NCI-H1105 (cell line): ENCODE measurements around the gene CCDC107.
A peak's percentile ranks its signal among the peaks of the same experiment; 100 is the strongest.

ENCODE experiments used
- DNase-seq: peaks from one replicate; lab custom pipeline; 2025; lab: John Stamatoyannopoulos, UW

CCDC107 gene

DNA sequence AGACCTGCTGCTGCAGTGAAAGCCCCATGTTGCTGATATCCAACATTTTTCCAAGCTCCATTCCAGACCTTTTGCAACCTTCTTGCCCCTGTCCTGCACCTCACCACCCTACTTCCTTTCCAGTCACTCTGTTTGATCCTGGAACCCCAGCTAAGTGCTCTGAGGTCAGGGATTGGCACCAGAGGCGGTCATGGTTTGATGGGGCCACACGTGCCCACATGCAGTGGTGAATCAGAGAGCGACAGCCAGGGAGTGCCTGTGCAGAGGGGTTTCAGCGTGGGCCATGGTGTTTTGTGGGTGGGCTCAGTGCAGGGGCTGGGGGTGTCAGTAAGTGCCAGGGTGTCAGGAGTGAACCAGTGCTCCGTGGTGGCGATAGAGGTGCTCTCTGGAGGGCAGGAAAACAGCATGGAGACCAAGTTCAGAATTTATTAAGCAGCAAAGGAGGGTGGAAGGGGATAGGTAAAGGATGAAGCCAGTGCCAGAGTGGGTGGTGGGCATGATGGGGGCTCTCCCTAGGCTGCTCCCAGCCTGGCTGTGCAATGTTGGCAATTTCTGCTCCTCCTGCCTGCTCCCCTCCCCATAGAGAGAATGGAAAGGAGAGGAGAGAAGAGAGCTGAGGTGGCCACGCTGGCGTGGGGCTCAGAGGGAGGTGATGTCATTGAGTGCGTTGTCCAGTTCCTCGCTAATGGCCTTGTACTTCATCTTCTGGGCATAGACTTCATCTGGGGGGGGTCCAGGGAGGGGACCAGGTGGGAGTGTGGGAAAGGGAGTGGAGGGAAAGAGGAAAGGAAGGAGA is 24.6 kb downstream of the CCDC107 start:
- DNase-seq, result no peak

DNA sequence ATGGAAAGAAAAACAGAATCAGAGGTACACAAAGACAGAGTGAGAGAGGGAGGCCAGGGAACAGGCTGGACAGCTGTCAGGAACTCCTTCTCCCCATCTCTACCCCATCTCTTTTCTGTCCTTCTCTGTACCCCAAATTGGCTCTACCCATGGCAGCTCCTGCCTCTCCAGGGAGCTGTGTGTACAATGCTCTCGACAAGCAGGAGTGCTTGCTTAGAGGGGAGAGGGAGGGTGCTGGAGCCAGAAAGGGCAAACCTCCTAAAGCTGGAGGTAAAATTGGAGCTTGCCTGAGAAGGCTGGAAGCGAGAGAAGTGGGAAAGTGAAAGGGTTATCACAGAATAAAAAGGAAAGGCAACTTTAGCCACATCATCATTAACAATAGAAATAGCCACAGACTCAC is 25.2 kb downstream of the CCDC107 start:
- DNase-seq, result no peak

DNA sequence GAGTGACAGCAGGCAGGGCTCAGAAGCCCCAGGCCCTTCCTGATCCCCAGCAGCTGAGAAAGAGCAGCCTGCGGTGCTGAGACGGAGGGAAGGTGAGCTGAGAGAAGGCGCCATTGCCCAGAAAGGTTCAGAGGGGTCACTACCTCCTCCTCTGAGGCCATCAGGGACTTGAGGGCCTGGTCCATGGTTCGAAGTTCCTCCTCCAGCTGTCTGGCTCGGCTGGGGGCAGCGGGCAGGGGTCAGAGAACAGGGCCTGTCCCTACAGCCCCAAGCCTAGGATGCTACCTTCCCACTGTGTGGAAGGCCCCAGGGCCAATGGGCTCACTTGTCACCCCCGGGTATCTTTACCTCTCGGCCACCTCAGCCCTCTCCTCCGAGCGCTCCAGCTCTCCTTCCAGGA is 26.8 kb downstream of the CCDC107 start:
- no peak for DNase-seq

DNA sequence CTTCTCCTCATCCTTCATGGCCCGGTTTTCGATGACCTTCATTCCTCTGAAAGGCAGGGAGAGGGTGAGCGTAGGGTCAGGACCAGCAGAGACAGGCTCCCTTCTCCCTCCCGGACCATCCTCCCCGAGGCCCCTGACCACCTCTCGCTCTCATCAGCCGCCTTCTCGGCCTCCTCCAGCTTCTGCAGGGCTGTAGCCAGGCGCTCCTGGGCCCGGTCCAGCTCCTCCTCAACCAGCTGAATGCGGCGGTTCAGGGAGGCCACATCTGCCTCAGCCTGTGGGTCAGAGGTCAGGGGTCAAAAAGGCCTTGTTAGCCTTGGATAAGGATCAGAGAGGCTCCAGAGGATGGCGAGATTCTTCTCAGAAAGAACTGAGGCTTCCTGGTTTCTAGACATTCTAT is 27.4 kb downstream of the CCDC107 start:
- no peak for DNase-seq

DNA sequence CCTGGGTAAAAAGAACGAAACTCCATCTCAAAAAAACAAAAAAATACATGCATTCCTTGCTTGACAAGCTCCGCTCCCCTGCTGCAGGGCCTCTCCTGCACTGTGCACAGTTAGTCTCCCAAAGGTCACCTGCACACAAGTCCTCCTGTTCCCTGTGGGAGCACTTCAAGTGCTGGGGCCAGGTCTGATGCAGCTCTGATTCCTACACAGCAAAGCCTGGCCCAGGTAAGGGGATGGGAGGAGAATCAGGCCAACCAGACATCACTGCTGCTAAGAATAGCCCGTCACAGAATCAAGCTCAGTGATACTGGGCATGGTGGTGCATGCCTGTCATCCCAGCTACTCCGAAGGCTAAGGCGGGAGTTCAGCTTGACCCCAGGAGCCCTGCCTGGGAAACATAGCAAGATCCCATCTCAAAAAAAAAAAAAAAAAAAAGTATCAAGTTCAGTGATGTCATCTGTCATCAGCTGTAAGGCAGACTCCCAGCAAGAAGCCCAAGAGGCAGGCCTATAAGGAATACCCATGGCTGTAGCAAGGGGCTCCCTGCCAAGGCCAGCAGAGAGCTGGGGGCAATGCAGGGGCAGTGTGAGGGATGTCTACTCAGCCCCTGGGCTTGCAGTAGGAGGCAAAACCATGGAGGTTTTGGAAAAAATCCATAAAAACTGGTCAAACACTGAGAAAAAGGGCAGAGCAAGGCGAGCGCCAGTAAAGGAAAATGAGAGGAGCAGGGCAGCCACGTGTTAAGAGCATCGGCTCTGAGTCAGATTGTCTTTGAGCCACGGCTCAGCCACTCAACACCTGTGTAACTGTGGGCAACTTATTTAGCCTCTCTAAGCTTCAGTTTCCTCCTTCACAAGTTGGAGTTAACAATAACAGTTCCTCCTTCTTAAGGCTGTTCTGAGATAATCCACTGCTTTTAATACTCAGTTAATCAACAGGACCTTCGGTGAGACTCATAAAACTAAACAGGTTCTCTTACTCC is 28.4 kb downstream of the CCDC107 start:
- DNase-seq, result no peak

DNA sequence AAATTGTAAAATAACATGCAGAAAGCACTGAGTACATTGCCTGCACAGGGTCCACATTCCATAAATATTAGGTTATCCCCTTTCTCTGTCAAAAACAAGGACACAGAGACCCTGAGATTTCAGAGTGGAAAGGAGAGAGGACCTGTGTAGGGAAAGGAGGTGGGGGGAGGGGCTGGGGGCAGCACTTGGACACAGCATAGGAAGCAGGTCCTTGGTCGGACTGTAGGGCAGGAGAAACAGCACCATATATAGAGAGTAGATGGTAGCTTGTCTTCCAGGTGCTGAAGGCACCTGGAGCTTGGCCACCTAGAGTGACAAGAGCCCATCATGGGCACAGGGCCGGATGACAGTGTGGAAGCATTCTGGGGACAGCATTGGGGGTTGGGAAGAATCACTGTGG is 29.2 kb downstream of the CCDC107 start:
- DNase-seq, result no peak

DNA sequence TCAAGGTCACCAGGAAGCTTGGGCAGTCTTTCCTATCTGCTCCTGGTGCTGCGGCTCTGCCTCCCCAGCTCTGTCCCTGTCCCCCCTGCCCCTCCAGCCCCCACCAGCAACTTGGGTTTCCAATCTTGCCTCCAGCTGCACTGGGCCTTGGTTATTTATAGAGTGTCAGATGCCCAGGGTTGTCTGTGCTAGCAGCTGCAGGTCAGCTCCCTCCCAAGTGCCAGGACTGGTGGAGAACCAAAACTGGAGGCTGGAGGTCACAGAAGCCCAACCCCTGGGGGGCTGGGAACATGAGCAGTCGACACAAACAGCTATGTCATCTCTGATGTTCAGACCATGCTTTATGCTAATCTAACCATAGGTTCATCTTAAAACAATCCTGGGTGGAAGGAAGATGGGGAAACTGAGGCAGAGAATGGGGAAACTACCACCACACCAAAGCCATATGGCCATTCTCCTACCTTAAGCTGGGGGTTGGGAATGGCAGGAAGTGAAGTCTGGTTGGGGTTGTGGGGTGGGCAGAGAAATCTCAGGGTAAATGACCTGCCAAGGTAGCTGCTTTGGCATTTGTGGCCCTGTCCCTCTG is 30.0 kb downstream of the CCDC107 start:
- no peak for DNase-seq

DNA sequence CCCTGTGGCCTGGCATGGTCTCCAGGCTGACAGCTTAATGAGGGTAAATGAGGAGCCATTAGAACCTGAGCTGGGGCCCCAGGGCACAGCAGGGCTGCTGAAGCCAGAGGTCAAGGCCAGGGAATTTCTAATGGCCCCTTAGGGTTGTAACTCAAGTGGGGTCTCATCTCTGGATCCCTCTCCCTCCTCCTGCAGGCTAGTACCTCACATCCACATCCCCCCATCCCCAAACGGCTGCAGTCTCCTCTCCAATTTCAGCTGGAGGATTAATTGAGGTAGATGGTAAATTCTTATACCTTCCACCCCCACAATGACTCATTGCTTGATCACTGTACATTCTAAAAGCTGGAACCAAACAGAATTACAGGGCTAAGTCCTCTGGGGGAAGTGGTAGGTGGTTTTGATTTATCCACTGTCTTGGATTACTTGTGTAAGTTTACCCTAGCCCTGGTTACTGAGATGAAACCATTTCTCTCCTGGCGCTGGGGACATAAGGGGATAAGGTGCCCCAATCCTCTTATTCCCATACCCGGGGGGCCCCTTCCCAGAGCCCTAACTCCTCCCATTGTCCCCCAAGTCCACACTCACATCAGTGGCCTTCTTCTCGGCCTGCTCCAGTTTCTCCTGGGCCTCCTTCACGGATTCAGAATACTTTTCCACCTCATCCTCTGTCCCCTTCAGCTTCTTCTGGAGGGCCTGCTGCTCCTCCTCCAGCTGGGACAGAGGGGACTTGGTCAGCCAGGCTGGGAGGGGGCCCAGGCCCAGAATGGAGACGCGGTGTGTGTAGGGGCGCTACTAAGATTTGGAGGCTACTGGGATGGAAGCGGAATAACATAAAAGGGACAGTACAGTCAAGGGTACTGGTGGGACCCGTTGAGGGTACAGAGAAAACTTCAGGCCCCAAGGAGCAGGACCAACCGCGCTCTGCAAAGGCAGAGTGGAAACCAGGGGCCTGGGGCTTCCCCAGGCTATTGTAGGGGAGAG is 30.8 kb downstream of the CCDC107 start:
- no peak for DNase-seq

DNA sequence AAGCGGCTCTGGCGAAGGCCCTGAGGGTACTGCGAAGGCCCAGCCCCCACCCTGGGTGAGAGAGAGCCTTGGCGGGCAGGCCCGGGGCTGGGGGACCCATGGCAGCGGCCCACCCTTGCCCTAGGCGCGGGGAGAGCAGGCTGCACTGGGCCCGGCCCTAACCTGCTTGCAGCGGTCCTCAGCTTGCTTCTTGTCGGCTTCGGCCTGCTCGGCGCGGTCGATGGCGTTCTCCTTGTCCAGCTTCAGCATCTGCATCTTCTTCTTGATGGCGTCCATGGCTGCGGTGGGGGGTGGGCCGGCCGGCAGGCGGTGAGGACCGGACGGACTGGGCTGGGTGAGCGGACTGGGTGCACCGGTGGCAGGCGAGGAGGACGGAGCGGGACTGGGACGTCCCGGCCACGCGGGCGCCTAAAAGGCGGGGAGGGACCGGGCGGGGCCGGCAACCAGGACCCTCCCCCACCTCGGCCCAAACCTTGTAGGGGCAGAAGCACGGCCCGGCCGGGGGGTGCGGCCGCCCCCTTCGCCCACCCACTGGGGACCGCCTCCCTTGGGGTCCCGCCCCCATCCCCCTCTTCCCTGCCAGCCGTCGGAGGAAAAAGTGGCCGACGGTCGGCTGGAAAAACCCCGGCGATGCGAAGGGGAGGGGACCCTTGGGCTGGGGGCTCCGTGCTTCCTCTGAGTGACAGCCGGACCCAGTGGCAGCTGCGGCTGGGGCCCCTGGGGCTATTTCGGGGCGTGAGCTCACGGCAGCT is 31.6 kb downstream of the CCDC107 start, which contains the start of gene TPM2:
Gene TPM2 (minus strand): TSS at position 384 of the 752 bp plus-strand sequence. CDS start 108 bp downstream, at position 276.
- DNase-seq, result no peak

DNA sequence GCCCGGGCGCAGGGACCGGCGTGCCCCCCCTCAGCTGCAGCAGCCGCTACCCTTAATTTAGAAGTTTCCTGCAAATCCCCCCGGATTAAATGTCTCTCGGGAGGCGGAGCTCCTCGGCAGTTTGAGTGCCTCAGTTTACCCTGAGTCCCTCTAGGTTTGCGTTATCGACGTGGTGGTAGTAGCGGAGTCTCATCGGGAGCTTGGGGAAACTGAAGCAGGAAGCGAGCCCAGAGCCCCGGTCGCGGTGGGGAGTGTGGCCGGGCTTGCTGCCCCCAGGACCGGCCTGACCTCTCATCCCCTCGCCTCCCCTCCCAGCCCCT is 32.2 kb downstream of the CCDC107 start:
- no peak for DNase-seq

DNA sequence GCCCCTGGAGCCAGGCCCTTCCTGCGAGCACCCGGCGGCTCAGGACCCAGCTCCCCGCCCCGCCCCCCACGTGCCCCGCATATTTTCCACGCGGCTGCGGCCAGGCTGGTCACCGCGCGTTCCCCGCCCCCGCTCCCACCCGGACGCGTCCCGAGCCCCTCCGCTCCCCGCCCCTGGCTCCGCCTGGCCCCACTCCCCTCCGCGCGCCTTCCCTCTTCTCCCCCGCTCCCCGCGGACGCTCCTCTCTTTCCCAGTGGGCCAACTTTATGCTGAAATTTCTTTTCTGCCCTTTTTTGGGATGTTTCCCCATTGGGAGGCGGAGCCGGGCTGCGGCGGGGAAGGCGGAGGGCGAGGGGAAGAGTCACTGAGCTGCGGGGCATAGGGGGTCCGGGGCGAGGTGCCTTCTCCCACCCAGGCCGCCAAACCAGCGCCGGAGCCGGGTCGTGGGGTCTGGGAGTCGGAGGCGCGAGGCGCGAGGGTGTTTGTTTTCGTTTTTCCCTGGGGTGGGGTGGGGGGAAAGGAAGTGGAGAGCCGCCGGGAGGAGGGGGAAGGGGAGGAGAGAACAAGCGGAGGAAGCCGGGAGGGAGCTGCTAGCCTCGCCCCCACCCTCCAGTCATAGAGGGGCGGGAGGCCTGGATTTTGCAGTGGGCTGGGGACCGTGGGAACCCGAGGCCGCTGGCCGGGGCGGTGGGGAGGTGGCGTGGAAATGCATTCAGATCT is 32.7 kb downstream of the CCDC107 start:
- no peak for DNase-seq

DNA sequence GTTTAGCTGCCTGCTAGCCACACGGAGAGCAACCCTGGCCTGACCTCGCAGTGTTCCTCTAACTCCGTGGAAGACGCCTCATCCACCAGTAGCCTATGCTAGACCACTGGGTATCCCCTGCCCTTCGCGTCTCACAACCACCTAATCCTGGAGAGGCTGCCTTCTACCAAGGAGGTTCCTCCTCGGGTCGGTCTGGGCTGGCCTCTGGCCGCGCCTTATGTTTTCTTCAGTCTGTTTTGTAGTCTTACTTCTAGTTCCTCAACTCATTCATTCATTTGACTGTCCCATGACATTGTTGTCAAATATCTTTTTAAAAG is 33.2 kb downstream of the CCDC107 start:
- no peak for DNase-seq

DNA sequence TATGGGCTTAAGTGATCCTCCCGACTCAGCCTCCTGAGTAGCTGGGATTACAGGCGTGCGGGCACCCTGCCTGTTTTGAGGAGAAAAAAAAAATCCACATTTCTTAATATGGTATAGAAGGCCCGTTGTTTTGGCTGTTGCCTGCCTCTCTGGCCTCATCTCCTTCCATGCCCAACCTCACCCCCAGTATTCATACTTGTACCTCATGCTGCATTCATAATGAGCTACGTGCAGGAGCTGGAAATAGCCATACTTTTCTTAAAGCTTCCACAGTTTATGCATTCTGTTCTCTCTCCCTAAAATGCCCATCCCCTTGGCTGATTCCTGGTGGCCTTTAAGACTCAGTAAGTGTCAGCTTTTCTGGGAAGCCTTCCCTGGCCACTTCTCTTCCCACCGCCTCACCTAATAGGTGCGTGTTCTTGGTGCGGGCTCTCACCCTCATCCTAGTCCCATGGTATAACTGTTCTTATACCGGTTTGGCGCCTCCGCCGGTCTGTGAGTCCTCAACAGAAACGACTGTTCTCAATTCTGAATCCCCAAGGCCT is 33.7 kb downstream of the CCDC107 start:
- no peak for DNase-seq

DNA sequence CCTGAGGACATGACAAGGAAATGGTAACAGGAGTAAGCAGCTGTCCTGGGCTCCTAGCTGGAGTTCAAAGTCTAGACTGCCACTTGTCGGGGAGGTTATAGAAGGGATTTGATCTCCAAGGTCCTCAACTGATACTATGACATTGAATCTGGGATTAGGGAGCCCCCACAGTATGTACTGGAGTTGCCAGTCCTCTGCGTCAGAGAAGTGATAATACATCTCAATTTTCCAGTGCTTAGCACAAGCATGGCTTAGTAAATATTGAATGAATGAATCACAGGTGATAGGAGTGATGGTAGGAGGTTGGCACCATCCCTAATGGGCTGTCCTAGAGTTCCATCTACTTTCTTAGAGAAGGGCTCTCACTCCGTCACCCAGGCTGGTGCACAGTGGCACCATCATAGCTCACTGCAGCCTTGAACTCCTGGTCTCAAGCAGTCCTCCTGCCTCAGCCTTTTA is 37.9 kb downstream of the CCDC107 start:
- DNase-seq, result no peak

DNA sequence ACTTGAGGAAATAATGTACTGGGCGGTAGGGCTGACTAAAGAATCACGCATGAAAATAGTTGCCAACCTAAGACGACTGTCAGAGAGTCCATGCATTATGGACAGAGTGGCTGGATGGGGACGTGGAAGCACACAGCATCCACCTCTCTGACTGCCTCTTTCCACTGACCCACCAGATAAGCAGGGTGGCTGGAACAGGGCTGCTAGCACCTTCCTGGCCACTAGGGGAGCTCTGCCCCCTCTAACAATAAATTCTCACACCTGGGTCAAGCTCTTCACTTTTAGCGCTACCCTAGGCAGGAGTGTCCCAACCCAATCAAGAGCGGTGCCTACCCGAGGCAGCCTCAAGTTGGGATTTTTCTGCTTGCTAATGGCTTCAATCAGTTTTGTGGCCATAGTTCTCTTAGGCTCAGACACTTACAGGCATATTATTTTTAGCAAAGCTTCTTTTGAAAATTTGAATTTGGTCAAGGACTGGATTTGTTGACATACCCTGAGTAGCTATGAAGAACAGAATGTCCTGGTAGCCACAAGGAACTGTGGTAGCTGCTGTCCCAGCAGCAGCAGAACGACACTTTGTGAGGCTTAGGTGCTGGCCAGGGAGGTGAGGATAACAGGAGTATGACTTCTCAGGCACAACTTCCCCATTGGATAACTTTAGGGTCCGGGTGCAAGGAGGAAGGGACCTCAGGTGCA is 38.6 kb downstream of the CCDC107 start:
- DNase-seq, result peak; percentile 19

DNA sequence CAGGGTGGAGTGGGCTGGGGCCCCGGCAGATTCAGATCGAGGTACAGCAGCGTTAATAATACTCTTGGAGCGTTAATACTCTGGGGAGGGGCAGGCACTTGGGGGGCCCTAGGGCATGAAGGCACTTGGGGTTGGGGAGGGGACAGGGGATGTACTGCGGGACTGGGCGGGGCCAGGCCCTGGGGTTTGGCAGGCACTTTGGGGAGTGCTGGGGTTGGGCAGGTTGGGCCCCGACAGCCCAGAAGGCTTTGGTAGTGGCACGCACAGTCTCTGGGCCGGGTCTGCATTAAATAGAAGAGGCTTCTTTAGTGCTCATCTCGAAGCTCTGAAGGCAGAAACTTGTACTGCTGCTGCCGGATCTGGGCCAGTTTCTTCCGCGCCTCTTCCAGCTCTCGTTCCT is 39.4 kb downstream of the CCDC107 start:
- DNase-seq, result no peak

DNA sequence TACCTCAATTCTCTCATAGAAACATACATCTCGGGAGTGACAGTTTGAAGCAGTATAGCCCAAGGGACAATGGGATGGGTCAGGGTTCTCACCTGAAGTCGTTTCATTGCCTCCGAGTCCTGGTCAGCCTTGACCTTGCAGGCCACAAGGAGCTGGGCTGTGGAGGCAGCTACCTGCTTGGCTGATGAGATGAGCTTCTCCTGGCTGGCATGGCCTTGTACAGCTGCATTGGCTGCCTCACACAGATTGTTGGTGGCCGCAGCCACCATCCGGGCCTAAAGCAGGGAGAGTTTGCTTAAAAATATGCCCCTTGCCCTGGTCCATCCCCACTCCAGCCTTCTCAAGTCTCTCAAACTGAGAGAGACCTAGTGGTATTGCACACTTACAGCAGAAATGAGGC is 40.1 kb downstream of the CCDC107 start:
- no peak for DNase-seq

DNA sequence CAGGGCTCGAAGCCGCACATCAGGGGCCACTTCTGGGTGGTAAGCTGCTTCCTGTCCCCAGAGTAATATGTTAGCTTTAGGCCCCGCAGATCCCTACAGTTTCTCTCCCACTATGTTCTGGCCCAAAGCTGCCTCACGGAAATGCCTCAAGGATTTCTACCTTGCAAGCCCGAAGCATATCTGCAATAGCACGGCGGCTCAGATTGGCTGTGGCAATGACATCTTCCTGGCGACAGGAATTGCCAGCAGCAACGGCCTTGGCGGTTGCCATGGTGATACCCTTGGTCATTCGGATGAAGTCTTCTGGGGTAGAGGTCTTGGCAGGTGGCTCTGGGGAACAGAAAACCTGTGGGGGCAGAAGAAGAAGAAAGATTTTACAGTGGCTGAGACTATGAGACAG is 41.9 kb downstream of the CCDC107 start:
- no peak for DNase-seq

DNA sequence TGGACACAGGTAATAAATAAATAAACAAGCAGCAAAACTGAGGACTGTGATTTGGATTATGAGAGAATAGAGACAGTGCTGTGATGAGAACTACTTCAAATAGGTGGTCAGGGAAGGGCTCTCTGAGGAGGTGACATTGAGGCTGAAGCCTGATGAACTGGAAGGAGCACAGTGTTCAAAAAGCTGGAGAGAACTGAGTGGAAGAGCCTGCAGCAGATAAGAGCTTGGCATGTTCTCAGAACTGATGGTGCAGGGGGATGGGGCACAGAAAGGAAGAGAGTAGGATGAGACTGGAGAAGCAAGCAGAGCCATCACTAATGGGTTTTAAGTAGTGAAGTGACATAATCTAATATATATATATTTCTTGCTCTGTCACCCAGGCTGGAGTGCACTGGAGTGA is 42.9 kb downstream of the CCDC107 start:
- no peak for DNase-seq
